NCI-H1930 (cell line): ENCODE data around the gene GUCA2A.

Experiments
- DNase-seq, 2 experiments: peaks; one replicate each; lab custom pipeline; 2025; lab: John Stamatoyannopoulos, UW

The GUCA2A gene

DNA sequence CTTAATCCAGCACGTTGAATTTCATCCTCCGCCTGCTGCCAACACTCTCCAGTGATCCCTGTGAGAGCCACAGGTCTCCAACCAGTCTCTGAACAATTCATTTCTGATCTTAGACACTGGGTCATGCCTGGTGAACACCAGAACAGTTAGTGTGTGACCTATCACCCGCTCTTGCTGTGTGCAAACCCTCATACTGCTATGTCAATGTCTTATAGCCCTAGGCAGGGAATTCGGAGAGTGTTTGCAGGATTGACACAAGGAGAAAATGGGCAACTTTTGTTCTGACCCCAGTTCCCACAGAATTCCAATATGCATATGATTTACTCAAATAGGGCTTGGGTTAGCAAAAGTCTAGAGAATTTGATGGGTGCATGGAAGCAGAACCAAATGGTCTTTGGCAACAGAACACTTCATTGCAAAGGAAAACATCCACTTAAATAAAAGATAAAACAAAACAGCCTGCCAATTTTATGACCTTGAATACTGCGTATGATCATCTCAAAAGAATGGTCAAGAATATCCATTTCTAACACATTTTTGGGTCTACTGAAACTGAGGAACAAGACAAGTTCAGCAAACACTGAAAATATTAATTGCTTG lies 34.4 kb downstream of the GUCA2A start:
- DNase-seq, result no peak

DNA sequence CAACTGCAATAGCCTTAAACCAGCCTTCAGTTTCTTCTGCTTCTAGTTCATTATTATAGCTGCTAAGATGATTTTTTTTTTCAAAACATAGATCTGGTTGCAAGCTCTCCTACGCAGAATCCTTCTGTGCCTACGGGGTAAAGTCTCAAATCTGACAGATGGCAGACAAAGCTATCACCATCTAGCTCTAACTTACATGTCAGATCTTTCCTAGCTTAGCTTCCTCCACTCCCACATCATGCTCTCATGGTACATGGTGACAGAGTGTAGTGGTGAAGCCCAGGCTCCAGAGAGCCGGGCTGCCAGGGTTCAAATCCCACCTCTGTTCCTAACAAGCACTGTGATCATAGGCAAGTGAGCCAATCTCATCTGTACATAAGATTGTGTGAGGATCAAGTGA lies 35.6 kb downstream of the GUCA2A start:
- DNase-seq, result no peak

DNA sequence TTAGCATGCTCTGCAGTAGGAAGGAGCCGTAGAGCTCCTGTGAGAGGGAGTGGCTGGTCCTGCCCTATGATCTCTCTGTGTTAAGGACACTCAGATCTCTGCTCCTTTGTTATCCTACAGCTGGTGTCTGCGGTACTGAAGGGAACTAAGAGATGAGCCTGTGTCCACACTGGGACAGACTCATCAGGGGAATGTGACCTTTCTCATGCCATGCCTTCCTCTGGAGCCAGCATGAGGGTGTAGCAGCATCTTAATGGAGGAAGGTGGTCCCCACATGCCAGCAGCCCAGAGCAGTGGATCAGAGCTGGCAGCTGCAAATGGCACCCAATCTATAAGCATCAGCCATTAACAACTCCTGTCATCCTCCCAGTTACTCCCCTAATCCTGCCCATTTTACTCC lies 36.0 kb downstream of the GUCA2A start:
- DNase-seq, result no peak

DNA sequence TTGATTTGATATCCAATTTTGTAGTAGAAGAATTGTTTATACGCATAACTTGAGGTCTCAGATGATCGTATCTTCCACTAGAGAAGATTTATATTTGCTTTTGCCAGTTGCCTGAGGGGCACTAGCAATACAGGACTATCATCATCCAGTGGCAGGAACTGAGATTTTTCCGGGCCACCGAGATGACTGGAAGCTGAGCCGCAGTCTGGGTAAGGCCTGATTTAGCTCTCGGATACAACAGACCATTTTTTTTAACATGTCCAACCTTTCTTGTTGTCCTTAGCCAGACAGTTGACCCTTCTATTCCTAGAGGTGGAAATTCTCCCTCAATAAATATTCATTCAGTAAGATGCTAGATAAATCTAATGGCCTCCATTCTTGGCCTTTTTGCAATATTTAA lies 36.8 kb downstream of the GUCA2A start:
- no peak for DNase-seq

DNA sequence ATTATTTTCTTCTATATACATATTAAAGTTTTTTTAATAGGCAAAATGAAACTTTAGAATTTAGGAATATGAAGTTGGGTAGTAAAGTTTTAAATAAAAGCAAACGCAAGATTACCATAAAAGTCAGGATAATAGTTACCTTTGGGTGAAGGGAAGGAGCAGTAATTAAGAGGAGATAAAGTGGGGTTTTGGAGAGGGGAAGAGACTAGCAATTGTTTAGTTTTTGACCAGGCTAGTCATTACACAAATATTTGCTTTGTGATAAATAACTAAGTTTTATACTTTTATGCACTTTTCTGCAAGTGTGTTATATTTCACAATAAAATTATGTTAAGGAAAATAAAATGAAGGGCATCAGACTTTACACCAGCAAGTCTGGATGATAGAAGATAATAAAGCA lies 39.0 kb downstream of the GUCA2A start:
- no peak for DNase-seq

DNA sequence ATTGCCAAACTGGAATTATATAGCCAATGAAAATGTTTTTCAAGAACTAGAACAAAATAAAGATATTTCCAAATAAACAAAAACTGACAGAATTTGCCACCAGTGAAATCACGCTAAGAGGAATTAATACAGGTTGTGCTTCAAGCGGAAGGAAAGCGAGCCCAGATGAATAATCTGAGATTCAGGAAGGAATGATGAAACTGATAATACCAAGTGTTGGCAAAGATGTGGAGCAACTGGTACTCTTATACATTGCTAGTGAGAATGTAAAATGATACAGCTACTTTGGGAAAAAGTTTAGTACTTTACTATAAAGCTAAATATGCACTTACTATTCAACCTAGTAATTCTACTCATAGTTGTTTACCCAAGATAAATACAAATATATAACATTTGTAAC lies 42.1 kb downstream of the GUCA2A start:
- no peak for DNase-seq

DNA sequence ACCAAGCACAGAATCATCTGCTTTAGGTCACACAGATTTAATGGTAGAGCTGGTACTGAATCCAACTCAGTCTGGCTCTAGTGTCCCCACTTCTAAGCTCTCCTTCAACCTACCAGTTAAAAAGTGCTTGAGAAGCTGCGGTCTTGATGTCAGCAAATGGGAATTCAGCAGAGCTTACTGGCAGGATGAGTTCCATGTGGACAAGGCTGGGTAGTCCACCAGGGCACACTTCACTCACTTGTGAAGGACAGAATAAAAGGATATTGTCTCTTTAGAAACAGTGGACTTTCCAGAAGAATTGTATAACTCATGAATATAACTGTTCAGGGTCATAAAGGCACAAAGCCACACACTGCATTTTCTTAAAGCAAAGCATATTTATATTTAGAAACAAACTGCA lies 46.4 kb downstream of the GUCA2A start:
- no peak for DNase-seq

DNA sequence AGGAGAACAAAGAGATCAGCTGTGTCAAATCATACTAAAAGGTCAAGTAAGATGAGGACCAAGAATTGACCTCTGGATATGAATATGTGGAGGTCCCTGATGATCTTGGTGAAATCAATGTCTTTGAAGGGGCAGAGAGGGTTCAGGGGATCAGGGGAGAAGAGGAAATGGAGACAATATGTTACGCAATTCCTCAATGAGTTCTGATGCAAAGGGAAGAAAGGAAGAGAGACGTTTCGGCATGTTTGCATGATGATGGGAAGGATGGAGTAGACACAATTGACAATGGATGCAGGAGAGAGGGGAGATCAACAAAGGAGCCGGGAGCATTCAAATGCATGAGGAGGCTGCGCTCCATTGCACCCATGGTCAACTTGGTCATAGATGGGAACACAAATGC lies 47.3 kb downstream of the GUCA2A start:
- no peak for DNase-seq

DNA sequence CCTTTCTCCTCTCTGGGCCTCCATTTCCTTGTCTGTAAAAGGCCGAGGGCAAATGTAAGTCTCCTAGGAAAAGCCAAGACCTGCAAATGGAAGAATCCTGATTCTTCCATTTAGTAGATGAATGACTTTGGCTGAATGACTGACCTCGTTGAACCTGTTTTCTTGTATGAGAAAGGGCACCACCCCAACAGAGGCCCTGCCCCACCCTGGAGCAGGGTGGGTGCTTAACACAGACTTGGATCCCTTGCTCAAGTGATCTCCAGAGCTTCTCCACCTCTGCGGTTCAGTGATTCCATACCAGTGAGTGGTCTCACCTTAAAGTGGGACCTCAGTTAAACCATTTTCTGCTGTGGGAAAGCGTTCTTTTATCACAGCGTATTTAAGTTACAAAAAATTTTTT lies 50.3 kb downstream of the GUCA2A start:
- DNase-seq, result no peak
